MM.1S (cell line): ENCODE results near the gene TECTB.

ENCODE experiments used
- DNase-seq: peaks from one replicate; pipeline ENCODE4 v3.0.0-alpha.2; 2015
- H2AFZ ChIP-seq: fragments of 300-600 bp; sonication (generic); 2 replicates; pipeline ENCODE4 v1.6.0; 2016; ENCODE audit warnings: antibody characterized with exemption, low read length
- H3F3A ChIP-seq: fragments of 300-600 bp; sonication (generic); 2 replicates; pipeline ENCODE4 v1.6.1; 2016; ENCODE audit warnings: mild to moderate bottlenecking, antibody characterized with exemption, low read length, moderate library complexity, mixed read lengths; ENCODE audit not compliant: insufficient read depth
- H3K27ac ChIP-seq: fragments of 300-600 bp; sonication (generic); 2 replicates; pipeline ENCODE4 v1.5.1; 2016; ENCODE audit warnings: mild to moderate bottlenecking, low read length
- H3K27me3 ChIP-seq: fragments of 300-600 bp; sonication (generic); replicated peaks from 2 replicates; pipeline ENCODE4 v1.6.0; 2016; ENCODE audit warnings: low read length; ENCODE audit not compliant: insufficient read depth
- H3K36me3 ChIP-seq: fragments of 300-600 bp; sonication (generic); replicated peaks from 2 replicates; pipeline ENCODE4 v1.6.1; 2016; ENCODE audit warnings: mild to moderate bottlenecking, low read length, mixed read lengths; ENCODE audit not compliant: insufficient read depth
- H3K4me1 ChIP-seq: fragments of 300-600 bp; sonication (generic); 2 replicates; pipeline ENCODE4 v1.6.1; 2016; ENCODE audit warnings: low read length, mixed read lengths
- H3K4me2 ChIP-seq: fragments of 300-600 bp; sonication (generic); 2 replicates; pipeline ENCODE4 v1.6.0; 2016; ENCODE audit warnings: low read depth, low read length
- H3K4me3 ChIP-seq: fragments of 300-600 bp; sonication (generic); 2 replicates; pipeline ENCODE4 v1.5.1; 2016; ENCODE audit warnings: low read length, mixed read lengths
- H3K79me2 ChIP-seq: fragments of 300-600 bp; sonication (generic); 2 replicates; pipeline ENCODE4 v1.6.1; 2016; ENCODE audit warnings: mixed run types, low read length, mixed read lengths
- H3K9ac ChIP-seq: fragments of 300-600 bp; sonication (generic); 2 replicates; pipeline ENCODE4 v1.6.1; 2016; ENCODE audit warnings: low read length, mixed read lengths
- H3K9me2 ChIP-seq: fragments of 300-600 bp; sonication (generic); replicated peaks from 2 replicates; pipeline ENCODE4 v1.6.1; 2016; ENCODE audit warnings: mild to moderate bottlenecking, low read length, mixed read lengths; ENCODE audit not compliant: insufficient read depth
- H3K9me3 ChIP-seq: fragments of 300-600 bp; sonication (generic); replicated peaks from 2 replicates; pipeline ENCODE4 v1.6.1; 2016; ENCODE audit warnings: mild to moderate bottlenecking, low read length, mixed read lengths; ENCODE audit not compliant: insufficient read depth
- H4K20me1 ChIP-seq: fragments of 300-600 bp; sonication (generic); 2 replicates; pipeline ENCODE4 v1.6.1; 2016; ENCODE audit warnings: mild to moderate bottlenecking, low read length, moderate library complexity, mixed read lengths; ENCODE audit not compliant: insufficient read depth
- CTCF ChIP-seq: fragments of 300-600 bp; sonication (generic); IDR thresholded peaks from 2 replicates; pipeline ENCODE4 v1.5.1; 2016; ENCODE audit warnings: antibody characterized with exemption, low read length, mixed read lengths
- EZH2 ChIP-seq: fragments of 300-600 bp; sonication (generic); optimal IDR thresholded peaks from 2 replicates; pipeline ENCODE3; 2017; ENCODE audit warnings: low read depth, mild to moderate bottlenecking, antibody characterized with exemption, low read length, mixed read lengths
- EZH2phosphoT487 ChIP-seq: fragments of 300-600 bp; sonication (generic); IDR thresholded peaks from 2 replicates; pipeline ENCODE4 v1.6.1; 2018; ENCODE audit warnings: antibody characterized with exemption, low read length

The TECTB gene

DNA sequence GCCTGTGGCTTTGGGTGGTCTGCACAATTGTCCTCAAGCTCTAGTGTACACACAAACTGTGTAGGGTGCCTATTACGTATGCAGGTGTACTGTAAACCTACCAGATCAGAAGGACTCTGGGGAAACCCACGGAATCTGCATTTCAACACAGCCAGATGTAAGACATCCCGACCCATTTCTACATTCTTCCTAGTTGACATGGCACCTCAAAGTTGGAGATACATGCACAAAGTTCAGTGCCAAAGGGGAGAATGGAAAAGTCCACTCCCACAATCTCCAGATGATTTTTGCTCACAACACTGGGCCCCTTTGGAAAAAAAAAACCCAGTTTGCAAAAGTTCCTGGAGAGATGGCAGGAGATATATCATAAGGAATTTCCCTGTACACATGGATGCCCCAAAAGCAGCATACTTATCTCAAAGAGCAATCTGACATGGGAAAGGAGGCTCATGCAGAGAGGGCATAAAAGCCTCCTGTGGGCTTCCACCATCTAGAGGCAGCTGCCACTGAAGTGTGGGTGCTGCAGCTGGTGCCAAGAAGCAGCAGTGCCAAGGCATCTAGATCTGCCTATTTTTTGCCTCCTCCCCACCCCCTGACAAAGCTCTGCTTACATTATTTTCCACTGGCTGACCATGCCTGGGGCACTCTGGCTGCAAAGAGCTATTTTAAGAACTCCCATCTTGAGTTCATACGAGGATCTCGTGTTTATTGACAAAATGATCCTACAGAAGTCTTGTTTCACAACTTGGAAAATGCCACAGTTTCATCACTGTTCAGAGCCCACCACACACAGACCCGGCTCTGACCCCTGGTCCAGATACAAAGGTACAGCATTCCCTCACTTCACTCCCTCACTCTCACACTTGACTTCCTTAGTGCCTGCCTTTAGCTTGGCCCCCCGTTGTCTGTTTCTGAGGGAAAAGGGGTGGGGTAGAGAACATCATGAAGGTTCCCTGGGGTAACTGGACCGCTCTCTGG is 12.9 kb downstream of the TECTB start:
- no peak overlapping the region for H3K9ac ChIP-seq
- no peaks in the 10 kb centered on the region for H3K36me3 ChIP-seq
- no peak overlapping the region for H3K4me2 ChIP-seq
- DNase-seq, result no peak
- no peaks in the 10 kb centered on the region for H3K27me3 ChIP-seq
- H3K4me3 ChIP-seq, result no peak overlapping the region
- H3K27ac ChIP-seq, result no peak overlapping the region
- no peaks in the 10 kb centered on the region for H3K9me3 ChIP-seq
- H3K79me2 ChIP-seq, result no peaks in the 10 kb centered on the region
- no peak overlapping the region for H2AFZ ChIP-seq
- no peaks in the 10 kb centered on the region for H4K20me1 ChIP-seq
- TF ChIP-seq CTCF (no peak), EZH2phosphoT487 (no peak), EZH2 (no peak)
- H3K9me2 ChIP-seq, result no peaks in the 10 kb centered on the region
- no peaks in the 10 kb centered on the region for H3K4me1 ChIP-seq
- no peaks in the 10 kb centered on the region for H3F3A ChIP-seq

DNA sequence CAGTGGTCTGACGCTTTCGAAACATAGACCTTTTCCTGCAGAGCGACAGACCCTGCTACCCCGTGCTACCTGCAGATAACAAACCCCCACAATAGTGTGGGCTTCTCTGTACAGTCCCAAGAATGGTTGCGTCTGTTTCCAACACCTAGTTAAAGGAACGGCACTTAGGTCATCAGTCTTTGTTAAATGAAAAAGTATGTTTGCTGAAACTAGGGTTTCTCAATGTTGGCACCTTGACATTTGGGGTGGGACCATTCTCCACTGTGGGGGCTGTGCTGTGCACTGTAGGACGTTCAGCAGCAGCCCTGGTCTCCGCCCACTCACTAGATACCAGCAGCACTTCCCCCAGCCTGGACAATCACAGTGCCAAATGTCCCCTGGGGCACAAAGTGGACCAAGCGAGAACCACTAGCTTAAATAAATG is 13.7 kb downstream of the TECTB start:
- no peaks in the 10 kb centered on the region for H3K79me2 ChIP-seq
- H4K20me1 ChIP-seq, result no peaks in the 10 kb centered on the region
- H3K9ac ChIP-seq, result no peak overlapping the region
- no peaks in the 10 kb centered on the region for H3K9me3 ChIP-seq
- TF ChIP-seq CTCF, result no peak
- TF ChIP-seq EZH2, result no peak
- H3K4me1 ChIP-seq, result no peaks in the 10 kb centered on the region
- H3K27me3 ChIP-seq, result no peaks in the 10 kb centered on the region
- H3K36me3 ChIP-seq, result no peaks in the 10 kb centered on the region
- H3K4me2 ChIP-seq, result no peak overlapping the region
- no peaks in the 10 kb centered on the region for H3F3A ChIP-seq
- H3K4me3 ChIP-seq, result no peak overlapping the region
- no peak overlapping the region for H3K27ac ChIP-seq
- DNase-seq, result no peak
- no peak overlapping the region for H2AFZ ChIP-seq
- H3K9me2 ChIP-seq, result no peaks in the 10 kb centered on the region

GRCh38 chr10:112298581-112298980 is 15.4 kb downstream of the TECTB start:
- Histone ChIP-seq H3K9ac (no peak overlapping the region), H4K20me1 (no peaks in the 10 kb centered on the region)

More at GRCh38 chr10:112298581-112298980, 15.4 kb downstream of the TECTB start:
- no peaks in the 10 kb centered on the region for H3K9me3 ChIP-seq
- no peaks in the 10 kb centered on the region for H3K9me2 ChIP-seq
- H3K27me3 ChIP-seq, result no peaks in the 10 kb centered on the region
- H2AFZ ChIP-seq, result no peak overlapping the region
- H3K27ac ChIP-seq, result no peak overlapping the region
- no peak for DNase-seq
- H3K36me3 ChIP-seq, result no peaks in the 10 kb centered on the region
- H3K4me1 ChIP-seq, result no peaks in the 10 kb centered on the region
- no peak overlapping the region for H3K4me3 ChIP-seq
- TF ChIP-seq EZH2phosphoT487 (no peak), CTCF (no peak), EZH2 (no peak)
- no peaks in the 10 kb centered on the region for H3F3A ChIP-seq
- H3K4me2 ChIP-seq, result no peak overlapping the region
- H3K79me2 ChIP-seq, result no peaks in the 10 kb centered on the region
